Measurements from ENCODE around the gene DTNB. TPM values are rescaled to one million over a fixed set of nuclear protein-coding genes. Genes with fewer than 3 reads are reported as not detected.

DTNB gene
- total and polyA plus RNA-seq, 10 of the 15 experiments (the other 5 are each of a cell fraction or from before 2014, with no cell fraction given): 4.5 to 30.6 (median 11.9) TPM

DNA sequence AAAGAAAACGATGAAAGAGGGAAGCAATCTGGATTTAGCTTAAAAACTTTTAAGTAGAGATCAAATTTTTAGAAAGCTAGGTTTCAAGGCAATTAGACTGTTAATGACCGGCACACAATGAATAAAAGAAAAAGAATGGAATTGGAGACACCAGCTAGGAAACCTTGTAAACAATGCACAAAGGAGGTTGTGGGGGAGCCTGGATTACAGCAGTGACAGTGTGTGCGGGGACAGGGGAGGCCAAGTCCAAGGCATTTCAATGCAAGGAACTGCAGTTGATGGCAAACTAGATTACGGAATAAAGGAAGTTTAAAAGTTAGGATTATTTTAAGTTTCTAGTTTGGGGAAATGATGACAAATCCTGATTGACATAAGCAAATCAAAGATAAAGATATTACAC lies 74.5 kb downstream of the DTNB start:
- H3K79me2 ChIP-seq (ENCODE audit: control insufficient read depth, insufficient read depth, low read length): no peaks in the 10 kb centered on the region
- WGBS (ENCODE audit: insufficient coverage, insufficient replicate concordance, low lambda C conversion rate, missing lambda C conversion rate): 92% methylated on average over 4 of the region's 4 CpGs
- FAIRE-seq (no peak), ATAC-seq (no peak), DNase-seq (ENCODE audit: low read depth, low spot score) (no peak)
- POLR2A ChIA-PET: interaction anchor here (0.6 to 1.1 kb wide), 3 partner anchors 10 to 296 kb away, joined by 3 to 5 read pairs (median 4); no protein-coding TSS in a partner anchor
- H2AFZ ChIP-seq (ENCODE audit: control insufficient read depth, low read depth, low read length): no peak overlapping the region
- CTCF ChIA-PET: interaction anchor here (1.0 to 5.5 kb wide), 8 partner anchors 9 to 312 kb away, joined by 3 to 40 read pairs (median 4); no protein-coding TSS in a partner anchor
- RAD21 ChIA-PET (ENCODE audit: unreplicated experiment): interaction anchor here (2.1 to 3.1 kb wide), 2 partner anchors 10 to 12 kb away, joined by 8 to 20 read pairs; no protein-coding TSS in a partner anchor
- intact Hi-C loops (cut with micrococcal nuclease; ENCODE audit: unreplicated experiment) (no loop called here), in situ Hi-C loops (cut with MboI) (no loop called here)
- no peaks in the 10 kb centered on the region for H3K9me3 ChIP-seq (replicated peaks; ENCODE audit: control insufficient read depth, insufficient read depth, low read length)
- no peak overlapping the region for H3K27ac ChIP-seq (ENCODE audit: control insufficient read depth, insufficient read depth)
- H3K4me3 ChIP-seq: no peak overlapping the region
- H3K4me2 ChIP-seq (ENCODE audit: control insufficient read depth, insufficient read depth): no peak overlapping the region
- no peaks in the 10 kb centered on the region for H3K36me3 ChIP-seq (ENCODE audit: control insufficient read depth in 2 of 2, insufficient read depth in 2 of 2, low read length in 1 of 2)
- TF ChIP-seq ZNF24 (IDR thresholded peaks at IDR 0.05) (no peak), ASH2L (IDR thresholded peaks at IDR 0.05; ENCODE audit: borderline replicate concordance, low read depth) (no peak)
- TF ChIP-seq, protein P1, sequence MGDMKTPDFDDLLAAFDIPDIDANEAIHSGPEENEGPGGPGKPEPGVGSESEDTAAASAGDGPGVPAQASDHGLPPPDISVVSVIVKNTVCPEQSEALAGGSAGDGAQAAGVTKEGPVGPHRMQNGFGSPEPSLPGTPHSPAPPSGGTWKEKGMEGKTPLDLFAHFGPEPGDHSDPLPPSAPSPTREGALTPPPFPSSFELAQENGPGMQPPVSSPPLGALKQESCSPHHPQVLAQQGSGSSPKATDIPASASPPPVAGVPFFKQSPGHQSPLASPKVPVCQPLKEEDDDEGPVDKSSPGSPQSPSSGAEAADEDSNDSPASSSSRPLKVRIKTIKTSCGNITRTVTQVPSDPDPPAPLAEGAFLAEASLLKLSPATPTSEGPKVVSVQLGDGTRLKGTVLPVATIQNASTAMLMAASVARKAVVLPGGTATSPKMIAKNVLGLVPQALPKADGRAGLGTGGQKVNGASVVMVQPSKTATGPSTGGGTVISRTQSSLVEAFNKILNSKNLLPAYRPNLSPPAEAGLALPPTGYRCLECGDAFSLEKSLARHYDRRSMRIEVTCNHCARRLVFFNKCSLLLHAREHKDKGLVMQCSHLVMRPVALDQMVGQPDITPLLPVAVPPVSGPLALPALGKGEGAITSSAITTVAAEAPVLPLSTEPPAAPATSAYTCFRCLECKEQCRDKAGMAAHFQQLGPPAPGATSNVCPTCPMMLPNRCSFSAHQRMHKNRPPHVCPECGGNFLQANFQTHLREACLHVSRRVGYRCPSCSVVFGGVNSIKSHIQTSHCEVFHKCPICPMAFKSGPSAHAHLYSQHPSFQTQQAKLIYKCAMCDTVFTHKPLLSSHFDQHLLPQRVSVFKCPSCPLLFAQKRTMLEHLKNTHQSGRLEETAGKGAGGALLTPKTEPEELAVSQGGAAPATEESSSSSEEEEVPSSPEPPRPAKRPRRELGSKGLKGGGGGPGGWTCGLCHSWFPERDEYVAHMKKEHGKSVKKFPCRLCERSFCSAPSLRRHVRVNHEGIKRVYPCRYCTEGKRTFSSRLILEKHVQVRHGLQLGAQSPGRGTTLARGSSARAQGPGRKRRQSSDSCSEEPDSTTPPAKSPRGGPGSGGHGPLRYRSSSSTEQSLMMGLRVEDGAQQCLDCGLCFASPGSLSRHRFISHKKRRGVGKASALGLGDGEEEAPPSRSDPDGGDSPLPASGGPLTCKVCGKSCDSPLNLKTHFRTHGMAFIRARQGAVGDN (IDR thresholded peaks at IDR 0.05): no peak
- no peak overlapping the region for H3K9ac ChIP-seq (ENCODE audit: control insufficient read depth, insufficient read depth, low read length)
- no peaks in the 10 kb centered on the region for H4K20me1 ChIP-seq (ENCODE audit: control insufficient read depth, insufficient read depth)
- BruUV-seq (replicated peaks): no TSS peak
- SMC1A ChIA-PET (ENCODE audit: uncharacterized antibody, unreplicated experiment): interaction anchor here (0.8 to 3.9 kb wide), 8 partner anchors 10 to 190 kb away, joined by 3 to 27 read pairs (median 4); no protein-coding TSS in a partner anchor
- no peaks in the 10 kb centered on the region for H3K27me3 ChIP-seq (replicated peaks in 1 of 2; ENCODE audit: control insufficient read depth in 2 of 2, insufficient read depth in 2 of 2, low read length in 1 of 2)
- H3K4me1 ChIP-seq (ENCODE audit: control insufficient read depth, insufficient read depth, low read length): peaks cover 11% of the 10 kb centered on the region

Measured in GM12878 (cell line).